Measurements from ENCODE around the gene AP2B1.
"Not testable (repeated sequence)": the region's sequence is repeated elsewhere in the genome, so short reads cannot be mapped to it uniquely, and the experiment has no call there.

AP2B1 gene

DNA sequence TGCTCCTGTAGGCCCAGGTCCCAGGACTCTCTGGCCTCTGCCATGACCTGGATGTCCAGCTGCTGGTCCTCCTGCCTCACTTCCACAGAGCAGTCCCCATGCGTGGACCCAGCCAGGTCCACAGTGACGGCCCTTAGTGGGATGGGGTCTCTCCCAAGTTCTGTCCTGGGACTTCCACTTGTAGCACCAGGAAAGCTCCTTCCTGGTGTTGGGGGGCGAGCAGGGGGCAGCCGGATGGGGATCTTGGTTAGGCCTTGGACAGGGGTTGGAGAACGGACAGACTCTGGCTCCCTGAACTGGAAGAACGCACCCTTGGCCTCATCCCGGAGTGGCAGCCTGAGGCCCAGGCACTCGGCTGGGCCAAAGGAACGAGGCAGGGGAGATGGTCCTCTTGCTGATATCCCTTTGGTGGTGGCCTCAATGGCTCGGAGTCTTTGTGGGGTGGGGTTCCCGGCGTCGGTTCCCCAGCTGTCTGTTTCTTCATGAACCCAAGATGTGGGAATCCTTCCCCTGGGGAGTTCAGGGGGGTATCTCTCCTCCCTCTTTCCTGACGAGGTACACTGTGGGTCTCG is 158.7 kb downstream of the AP2B1 start:
- DNase-seq (ENCODE audit: low read depth in 2 of 3, low spot score in 1 of 3): no peak

GRCh38 chr17:35747540-35748017 is 160.5 kb downstream of the AP2B1 start:
- peak; percentile 68 to 87 (median 72) for DNase-seq (ENCODE audit: low read depth in 2 of 3, low spot score in 1 of 3)

DNA sequence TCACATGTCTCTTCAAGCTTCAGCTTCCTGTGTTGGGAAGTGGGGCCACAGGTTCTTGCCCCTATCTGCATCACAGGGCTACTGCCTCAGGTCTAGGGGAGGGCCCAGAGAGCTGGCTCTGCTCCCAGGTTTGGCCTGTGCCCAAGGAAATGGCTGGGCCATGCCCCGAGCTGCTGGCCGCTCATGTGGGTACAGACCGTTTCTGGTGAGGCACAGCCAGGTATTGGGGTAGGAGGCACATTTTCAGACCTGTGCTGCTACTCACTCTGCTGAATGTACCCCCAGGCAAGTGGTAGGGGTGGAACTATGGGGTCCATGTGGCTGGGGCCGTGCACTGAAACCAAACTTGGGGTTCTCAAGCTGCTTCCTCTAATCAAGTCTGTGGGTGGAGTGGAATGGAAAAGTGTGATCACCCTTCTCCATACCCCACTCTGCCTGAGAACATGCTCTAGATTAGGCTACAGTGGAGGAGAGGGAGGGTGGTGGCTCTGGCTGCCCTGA is 161.3 kb downstream of the AP2B1 start:
- DNase-seq (ENCODE audit: low read depth in 2 of 3, low spot score in 1 of 3): no peak

GRCh38 chr17:35748979-35749378 is 161.9 kb downstream of the AP2B1 start:
- DNase-seq (ENCODE audit: low read depth in 2 of 3, low spot score in 1 of 3): no peak

- no peak for DNase-seq (ENCODE audit: low read depth in 2 of 3, low spot score in 1 of 3)
Measured at GRCh38 chr17:35749560-35750412, 162.7 kb downstream of the AP2B1 start.

GRCh38 chr17:35750526-35751395 is 163.6 kb downstream of the AP2B1 start:
- no peak for DNase-seq (ENCODE audit: low read depth in 2 of 3, low spot score in 1 of 3)

DNA sequence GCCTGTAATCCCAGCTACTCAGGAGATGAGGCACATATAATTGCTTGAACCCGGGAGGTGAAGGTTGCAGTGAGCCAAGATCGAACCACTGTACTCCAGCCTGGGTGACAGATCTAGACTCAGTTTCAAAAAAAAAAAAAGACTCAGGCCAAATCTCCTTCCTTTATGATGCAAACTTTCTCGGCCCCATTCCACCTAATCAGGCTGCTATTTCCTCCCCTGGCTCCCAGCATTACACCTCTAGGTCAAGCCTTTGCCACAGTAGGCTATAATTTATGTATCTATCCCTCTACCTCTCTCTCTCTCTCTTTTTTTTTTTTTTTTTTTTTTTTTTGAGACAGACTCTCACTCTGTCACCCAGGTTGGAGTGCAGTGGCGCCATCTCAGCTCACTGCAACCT is 164.4 kb downstream of the AP2B1 start:
- DNase-seq (ENCODE audit: low read depth in 2 of 3, low spot score in 1 of 3): not testable (repeated sequence)

DNA sequence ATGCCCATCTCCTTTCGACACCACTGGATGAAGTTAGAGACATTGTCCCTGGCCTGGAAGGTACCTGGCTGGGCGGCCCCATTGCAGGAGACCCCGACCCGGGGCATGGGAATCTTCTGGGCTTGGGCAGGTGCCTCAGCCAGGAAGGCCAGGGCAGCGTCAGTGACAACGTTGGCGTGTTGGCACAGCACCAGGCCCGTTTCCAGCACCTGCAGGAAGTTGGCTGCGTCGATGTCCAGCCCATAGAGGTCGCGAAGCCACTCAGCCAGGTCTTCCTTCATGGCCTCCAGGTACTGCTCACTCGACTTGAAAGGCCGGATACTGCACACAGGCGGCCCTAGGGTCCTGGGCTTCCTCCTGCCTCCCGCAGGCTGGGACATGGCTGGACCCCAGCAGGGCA is 165.3 kb downstream of the AP2B1 start:
- no peak for DNase-seq (ENCODE audit: low read depth in 2 of 3, low spot score in 1 of 3)

- DNase-seq (ENCODE audit: low read depth in 2 of 3, low spot score in 1 of 3): no peak
Measured at GRCh38 chr17:35752945-35753764, 166.0 kb downstream of the AP2B1 start, which contains the start of gene GAS2L2. Gene GAS2L2, minus strand, starts transcription at chr17:35753239. Its CDS starts 389 bp downstream, at chr17:35752850.

DNA sequence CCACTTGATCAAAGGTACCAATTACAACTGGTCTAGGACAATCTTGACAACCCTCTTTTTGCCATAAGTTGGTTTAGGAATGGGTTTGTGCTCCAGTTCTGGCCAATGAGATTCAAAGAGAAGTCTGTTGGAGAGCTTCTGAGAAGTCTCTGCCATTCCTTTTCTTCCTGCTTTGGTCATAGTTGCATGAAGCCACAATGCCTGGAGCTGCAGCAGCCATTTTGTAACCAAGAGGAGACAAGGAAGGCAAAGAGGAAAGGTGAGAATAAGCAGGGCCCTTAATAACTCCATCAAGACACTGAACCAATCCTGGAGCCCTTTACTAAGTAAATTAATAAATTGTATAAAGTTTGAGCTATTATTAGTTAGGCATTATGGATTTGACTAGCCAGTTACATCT is 170.1 kb downstream of the AP2B1 start:
- no peak for DNase-seq (ENCODE audit: low read depth in 2 of 3, low spot score in 1 of 3)

DNA sequence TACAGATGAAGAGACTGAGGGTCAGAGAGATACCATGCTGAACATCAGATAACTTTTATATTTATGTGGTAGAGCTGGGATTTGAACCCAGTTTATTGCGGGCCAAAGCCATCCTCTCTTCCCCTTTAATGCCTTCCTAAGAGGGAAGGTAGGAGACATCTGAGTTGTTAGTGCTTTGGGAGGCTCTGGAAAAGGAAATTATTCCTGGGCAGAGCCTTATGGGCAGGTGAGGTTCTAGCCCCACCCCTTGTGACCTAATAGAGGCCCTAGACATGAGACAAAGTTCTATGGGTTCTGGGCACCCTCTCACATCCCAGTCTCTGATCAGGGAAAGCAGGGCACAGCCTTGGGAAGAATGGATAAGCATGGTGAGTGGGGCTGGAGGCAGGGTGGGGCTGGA is 173.5 kb downstream of the AP2B1 start, which contains the start of gene C17orf50:
Gene C17orf50, plus strand, starts transcription at position 301 of the 400 bp plus-strand sequence. Its CDS starts 55 bp downstream, at position 356.
- DNase-seq (ENCODE audit: low read depth in 2 of 3, low spot score in 1 of 3): no peak

GRCh38 chr17:35761601-35762000 is 174.5 kb downstream of the AP2B1 start:
- DNase-seq (ENCODE audit: low read depth in 2 of 3, low spot score in 1 of 3): no peak

- DNase-seq (ENCODE audit: low read depth in 2 of 3, low spot score in 1 of 3): no peak
Measured at GRCh38 chr17:35763767-35764122, 176.6 kb downstream of the AP2B1 start.

DNA sequence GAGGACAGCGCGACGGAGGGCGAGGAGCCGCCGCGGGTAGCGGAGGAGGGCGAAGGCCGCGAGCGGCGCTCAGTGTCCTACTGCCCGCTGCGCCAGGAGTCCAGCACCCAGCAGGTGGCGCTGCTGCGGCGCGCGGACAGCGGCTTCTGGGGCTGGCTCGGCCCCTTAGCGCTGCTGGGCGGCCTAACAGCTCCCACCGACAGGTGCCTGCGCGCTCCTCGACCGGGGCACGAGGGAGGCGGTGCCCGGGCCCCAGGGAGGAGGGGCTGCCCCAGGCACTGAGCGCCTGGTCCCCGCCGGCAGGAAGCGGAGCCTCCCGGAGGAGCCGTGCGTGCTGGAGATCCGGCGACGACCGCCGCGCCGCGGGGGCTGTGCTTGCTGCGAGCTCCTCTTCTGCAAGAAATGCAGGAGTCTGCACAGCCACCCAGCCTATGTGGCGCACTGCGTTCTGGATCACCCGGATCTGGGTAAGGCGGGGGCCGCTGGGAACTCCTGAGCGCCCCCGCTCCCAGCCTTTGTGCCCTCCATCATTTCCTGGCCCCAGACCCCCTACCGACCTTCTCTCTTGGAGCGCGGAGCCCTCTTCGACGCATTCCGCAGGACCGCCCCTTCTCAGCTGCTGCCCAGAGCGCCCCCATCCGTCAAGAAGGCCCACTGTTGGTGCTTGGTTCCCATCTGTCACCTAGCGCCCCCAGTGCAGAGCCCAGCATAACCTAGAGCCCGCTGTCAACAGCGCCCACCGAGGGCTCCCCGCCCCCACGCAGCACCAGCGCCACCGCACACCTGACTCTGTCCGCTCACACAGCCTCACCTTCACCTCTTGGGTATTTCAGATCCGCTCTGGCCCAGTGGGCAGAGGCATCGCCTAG is 177.2 kb downstream of the AP2B1 start:
- DNase-seq (ENCODE audit: low read depth in 2 of 3, low spot score in 1 of 3): peak; percentile 77 to 86 (median 79)

- no peak for DNase-seq (ENCODE audit: low read depth in 2 of 3, low spot score in 1 of 3)
Measured at GRCh38 chr17:35765086-35765710, 178.1 kb downstream of the AP2B1 start.

- no peak for DNase-seq (ENCODE audit: low read depth in 2 of 3, low spot score in 1 of 3)
Measured at GRCh38 chr17:35765756-35766488, 178.8 kb downstream of the AP2B1 start.

- DNase-seq (ENCODE audit: low read depth in 2 of 3, low spot score in 1 of 3): no peak
Measured at GRCh38 chr17:35766489-35766877, 179.4 kb downstream of the AP2B1 start.

GRCh38 chr17:35766903-35767510 is 179.9 kb downstream of the AP2B1 start:
- peak in 1 of 3 donors; percentile 27 for DNase-seq (ENCODE audit: low read depth in 2 of 3, low spot score in 1 of 3)
